Neural cell (in vitro differentiated cells): ENCODE results near the gene APP.

Source experiments
- CTCF ChIP-seq: fragments of 450-650 bp; IDR thresholded peaks from 2 replicates; pipeline ENCODE4 v1.5.1; 2014; ENCODE audit warnings: antibody characterized with exemption, mild to moderate bottlenecking, moderate library complexity; ENCODE audit not compliant: poor library complexity, severe bottlenecking
- POLR2AphosphoS5 ChIP-seq: IDR thresholded peaks from 2 replicates; pipeline ENCODE4 v1.6.1; 2012

- no peak for TF ChIP-seq POLR2AphosphoS5
- TF ChIP-seq CTCF, result no peak
Observed at GRCh38 chr21:25936776-25937175, 233.8 kb downstream of the APP start.
